T follicular helper cell (primary cell): ENCODE data around the gene CHL1.

Experiments used
- DNase-seq: peaks from one replicate; pipeline ENCODE4 v3.0.0-alpha.2; 2020; ENCODE audit warnings: low read depth

Gene CHL1

DNA sequence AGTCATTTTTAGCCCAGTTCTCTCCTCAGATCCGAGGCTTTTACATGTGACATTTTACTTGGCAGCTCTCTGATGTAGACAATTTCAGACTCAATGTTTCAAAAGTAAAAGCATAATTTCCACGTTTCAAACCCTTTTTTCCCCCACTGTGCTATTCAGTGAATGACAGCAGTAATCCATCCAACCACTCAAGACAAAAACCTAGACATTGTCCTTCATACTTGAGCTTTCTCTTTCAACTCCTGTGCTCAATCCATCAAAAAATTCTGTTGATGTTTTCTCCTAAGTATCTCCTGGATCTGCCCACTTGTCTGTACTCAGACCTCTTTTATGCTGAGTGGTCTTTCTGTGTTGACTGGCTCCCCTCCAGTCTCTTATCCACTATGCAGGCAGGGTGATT, 214.7 kb downstream of the CHL1 start:
- no peak for DNase-seq

DNA sequence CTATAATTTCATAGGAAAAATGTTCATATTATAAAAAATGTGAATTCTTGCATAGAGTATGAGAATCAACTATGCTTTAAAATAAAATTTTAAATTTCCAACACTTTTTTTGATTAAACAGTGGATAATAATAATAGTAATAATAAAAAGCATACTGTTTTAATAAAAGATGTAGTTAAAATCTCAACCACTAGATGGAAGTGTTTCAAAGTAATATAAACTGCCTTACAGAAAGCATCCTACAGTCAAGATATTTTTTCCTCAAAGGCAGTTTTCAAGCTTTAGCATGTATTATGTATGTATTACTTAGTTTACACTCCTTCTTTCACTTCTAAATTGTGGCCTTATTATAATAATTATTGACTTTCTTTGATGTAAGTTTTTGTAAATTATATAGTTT, 217.5 kb downstream of the CHL1 start:
- no peak for DNase-seq

DNA sequence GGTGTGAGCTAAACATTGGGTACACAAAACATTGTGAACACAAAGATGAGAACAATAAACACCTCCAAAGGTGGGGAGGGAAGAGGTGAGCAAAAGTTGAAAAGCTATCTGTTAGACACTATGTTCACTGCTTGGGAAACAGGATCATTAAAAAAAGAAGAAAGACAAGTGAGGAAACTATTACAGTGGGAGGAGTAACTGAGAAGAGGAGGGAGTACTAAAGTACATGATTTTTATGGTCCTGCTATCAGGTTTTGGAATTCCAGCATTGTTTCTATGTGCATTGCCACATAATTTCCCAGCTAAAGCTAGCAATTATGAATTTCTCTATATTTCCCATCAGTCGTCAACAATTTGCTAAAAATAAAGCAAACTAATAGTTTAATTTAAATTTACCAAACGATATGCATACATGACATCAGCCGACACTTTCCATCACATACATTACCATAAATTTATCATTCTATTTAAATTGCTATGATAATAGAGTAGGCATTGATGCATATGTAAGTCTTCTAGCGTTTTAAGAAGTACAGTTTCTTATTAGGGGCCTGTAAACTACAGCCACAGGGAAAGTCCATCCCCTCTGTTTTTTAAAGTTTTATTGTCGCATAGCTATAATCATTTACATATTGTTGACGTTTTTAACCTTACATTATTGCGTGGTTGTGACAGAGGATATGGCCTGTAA, 221.8 kb downstream of the CHL1 start:
- no peak for DNase-seq

DNA sequence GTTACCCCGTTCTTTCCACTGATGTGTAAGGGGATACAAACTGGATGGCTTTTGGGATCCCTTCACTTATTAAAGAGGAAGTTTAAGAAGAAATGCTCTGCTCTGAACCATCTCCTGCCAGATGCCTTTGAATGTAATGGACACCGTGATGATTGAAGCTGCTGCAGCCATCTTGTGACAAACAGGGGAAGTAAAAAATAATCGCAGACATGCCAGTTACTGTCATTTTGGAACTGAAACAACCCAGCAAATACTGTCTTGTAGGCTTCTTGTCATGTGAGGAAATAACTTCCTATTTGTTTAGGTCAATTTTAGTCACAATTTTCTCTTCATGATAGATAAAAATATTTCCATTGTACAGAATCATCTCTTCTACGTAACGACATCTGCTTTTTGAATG, 224.0 kb downstream of the CHL1 start:
- DNase-seq: no peak

DNA sequence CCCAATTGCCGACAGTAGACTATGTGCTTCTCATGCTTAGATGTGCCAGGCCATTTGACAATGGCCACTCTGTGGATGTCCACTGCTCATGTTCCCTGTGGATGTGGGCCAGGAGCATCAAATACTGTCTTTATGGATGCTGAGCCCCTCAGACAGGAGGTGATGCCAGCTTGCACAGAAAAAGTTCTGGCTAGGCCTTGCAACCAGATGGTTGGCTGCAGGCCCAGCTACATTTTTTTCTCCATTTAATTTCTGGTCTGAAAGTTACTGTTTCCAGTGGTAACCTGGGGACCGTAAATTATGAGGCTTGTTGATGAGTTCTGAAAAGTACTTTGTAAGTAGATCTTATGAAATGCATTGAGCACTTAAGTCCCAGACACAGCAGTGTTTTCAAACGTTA, 228.5 kb downstream of the CHL1 start:
- no peak for DNase-seq

DNA sequence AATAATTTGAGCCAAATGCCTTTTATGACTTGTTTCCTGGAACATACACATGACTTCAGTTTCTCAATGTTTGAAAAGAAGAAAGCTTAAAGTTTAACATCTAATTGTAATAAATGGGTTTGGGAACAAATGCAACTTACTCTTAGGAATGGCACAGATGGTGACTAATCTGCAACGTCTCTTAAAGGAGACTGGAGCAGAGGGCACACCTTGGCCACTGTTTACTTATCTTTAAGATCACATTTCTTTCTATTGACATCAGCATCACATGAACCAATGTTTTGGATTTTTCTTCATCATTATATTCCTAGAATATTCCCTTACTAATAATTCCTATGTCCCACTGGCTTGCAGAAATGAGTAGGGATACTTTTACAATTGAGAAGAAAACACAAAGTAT, 229.5 kb downstream of the CHL1 start:
- DNase-seq: no peak

DNA sequence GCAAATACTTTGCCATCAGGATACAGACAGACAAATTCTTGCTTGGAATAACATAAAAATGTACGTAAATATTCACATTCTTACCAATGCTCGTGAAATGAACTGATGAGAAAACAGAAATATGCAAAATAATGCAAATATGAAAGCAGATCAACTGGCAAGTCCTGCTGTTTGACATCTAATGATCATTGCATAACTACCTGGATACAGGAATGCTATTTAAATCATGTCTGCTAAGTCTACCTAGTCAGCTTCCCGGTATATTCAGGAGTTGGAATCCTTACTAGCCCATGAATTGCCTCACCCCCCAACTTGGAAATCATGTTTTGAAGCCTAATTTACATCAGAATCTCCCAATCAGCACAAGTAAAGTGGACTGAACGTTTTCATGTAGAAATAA, 230.6 kb downstream of the CHL1 start:
- no peak for DNase-seq

DNA sequence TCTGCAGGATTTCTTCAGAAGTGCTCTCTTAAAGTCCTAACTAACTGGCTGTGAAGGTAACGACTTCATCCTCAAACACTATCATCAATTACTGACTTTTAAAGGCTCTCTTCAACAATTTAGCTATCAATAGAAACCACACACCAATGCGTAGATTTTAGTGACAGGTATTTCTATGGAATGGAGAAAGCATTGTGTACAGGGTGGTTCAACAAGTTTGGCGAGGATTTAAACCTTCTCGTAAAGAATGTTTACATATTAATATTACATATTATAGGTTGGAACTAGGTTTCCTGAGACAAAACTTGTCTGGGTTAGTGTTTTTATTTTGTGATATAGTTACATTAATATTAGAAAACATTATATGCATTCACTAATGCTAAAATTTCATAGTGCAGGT, 233.6 kb downstream of the CHL1 start:
- DNase-seq: no peak

DNA sequence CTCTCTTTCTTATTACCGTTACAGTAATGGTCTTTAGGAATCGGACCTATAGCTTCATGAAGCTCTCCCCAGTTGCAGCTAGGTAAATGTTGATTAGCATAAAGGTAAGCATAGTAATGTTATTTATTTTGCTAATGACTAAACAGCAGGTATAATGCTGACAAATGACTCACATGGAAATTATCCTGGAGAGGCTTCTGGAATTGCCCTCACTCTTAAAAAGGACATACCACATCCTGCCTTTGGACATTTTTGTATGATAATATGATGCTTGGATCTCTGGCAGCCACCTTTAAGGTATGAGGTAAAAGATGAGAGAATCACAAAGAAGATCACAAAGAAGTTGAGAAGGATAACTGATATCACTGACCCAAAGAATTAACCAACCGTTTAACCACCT, 238.6 kb downstream of the CHL1 start:
- no peak for DNase-seq

DNA sequence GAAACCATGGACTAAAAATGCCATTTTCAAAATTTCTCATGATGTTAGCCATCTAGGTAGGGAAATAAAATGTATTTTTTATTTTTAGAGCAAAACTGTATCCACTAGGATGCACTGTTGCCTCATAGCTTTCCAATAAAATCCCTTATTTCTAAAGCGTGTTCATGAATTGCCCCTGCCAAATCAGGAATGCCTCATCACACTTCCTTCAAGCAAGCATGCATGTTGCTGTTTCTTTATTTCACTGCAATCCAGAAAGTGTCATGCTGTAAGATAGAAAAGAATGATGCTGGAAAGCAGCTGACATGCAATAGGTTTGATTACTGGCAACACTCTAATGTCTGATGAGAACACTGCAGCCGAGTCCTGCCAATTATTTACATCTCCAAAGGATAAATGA, 239.5 kb downstream of the CHL1 start:
- DNase-seq: no peak

DNA sequence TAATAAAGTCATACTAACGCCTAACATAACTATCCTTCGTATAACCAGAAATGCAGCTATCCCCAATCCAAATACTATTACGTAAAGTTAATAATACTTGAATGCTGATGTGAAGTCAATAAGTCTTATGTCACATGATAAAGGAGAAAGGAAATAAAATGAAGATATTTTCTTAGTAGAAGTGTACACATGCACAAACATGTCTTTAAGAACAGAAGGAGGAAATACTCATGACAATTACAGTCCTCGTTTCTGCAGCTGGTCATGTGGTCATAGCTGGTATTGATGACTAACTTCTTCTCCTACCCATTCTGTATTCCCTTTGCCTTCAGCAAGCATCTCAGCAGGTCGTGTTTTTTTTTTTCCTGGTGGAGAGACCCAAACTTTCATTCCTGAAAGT, 244.3 kb downstream of the CHL1 start:
- DNase-seq: no peak

DNA sequence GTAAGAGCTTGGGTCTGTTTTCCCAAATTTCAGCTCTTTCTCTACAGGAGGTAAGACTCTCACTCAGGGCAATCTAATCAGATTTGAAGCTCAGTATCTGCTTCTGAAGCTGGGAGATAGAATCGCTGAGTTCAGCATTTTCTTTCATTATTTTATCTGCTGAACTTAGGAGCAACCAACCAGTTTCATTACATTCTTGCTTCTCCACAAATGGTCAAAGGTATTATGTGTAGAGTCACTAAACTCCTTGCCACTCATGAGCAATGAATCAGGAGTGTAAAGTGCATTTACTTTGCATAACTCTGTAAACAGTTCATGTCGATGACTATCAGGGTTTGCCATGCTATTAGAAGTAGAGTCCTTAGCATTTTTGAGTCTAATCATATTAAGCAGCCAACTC, 249.4 kb downstream of the CHL1 start:
- DNase-seq: no peak

DNA sequence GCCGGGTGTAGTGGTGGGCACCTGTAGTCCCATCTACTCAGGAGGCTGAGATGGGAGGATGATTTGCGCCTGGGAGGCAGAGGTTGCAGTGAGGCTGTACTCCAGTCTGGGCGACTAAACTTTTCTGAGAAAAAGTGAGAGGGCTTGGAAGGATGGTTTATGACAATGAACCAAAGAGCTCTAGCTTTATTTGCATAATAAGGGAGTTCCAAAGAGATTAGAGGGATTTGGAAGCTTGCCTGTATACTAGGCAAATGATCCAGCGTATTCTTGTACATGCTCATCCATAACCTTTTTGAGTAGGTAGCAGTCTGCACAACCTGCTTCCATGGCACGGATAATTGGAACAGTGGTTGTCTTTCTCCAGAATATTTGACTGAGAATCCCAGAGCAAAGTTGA, 251.1 kb downstream of the CHL1 start:
- DNase-seq: no peak

DNA sequence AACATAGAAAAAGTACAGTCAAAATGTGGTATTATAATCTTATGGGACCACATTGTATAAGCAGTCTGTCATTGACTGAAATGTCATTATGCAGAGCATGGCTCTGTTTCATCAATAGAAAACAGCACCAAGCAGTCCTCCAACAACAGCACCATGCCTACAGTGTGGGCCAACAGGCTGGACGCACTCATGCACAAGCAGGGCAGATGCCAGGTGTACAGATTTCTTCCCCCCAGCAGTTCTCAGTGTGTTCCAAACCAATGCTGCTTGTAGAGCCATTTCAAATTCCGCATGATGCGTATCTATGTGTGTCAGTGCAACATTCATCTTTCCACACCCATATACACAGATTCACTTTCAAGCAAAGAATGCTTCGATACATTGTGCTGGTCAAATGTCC, 253.1 kb downstream of the CHL1 start:
- DNase-seq: no peak

DNA sequence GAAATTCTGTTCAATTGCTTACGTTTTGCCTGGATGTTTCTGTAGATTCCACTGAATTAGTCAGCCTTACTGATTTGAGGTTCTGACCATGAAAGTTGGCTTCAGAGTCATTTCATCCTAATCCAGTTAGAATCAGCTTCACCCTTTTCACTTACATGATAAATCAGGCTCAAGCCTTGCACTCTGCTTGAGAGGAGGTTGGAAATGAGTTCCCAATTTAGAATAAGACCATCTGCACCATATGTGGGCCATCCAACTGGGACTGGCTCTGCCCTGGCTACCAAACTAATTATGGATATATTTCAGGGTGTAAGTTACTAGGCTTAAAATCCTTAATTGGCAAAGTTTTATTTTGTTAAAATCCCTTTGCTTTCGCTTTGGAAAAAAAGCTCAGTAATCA, 255.7 kb downstream of the CHL1 start:
- DNase-seq: no peak

DNA sequence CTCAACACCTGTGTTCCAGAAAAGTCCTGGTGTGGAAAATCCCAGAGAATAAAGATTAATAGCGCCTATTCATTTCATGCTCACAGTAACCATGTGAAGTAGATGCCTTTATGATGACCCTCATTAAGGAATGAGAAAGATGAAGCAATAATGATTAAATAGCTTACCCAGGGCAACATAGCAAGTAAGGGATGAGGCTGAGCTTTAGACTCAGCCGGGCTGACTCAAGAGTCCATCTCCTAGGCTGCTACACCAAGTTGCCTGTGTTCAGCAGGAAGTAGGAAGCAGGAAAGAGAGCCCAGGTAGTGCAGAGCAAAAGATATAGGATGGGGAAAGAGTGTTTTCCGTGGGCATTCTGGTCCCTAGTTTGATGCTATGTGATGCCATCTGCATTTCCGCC, 256.5 kb downstream of the CHL1 start:
- no peak for DNase-seq

DNA sequence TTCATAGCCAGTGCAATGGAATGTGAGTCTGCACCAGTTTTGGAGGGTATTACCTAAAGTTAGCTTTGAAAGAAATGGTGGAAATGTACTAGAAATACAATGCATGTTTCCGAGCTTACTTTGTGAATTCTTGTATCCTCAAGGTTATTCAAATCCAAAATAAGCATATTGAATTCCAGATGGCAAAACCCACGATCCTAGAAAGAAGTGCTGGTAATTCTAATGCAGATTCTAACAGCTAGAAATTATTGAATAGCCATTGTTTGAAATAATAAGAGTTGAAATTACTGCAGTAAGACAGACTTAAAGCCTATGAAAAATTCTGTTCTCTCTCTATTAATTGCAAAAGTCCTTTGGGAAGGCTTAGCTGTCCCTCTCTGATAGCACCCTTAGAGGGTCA, 258.4 kb downstream of the CHL1 start:
- DNase-seq: no peak

DNA sequence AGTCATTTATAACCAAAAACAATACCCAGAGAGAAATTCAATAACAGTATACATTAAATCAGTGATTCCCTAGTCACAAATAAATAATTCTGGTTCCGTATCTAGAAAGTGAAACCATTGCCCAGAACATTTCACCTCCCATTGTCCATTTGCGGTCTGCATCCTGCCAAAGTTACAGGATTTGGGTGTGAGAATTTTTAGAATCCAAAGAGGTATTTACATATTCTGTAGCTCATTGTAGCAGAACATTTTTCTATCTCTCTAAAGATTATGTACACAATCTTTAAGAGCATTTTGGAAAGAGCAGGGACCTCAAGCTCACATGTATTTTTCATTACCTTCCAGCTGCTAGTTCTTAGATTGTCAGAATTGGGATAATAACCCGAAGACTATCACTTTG, 261.6 kb downstream of the CHL1 start:
- DNase-seq: no peak

DNA sequence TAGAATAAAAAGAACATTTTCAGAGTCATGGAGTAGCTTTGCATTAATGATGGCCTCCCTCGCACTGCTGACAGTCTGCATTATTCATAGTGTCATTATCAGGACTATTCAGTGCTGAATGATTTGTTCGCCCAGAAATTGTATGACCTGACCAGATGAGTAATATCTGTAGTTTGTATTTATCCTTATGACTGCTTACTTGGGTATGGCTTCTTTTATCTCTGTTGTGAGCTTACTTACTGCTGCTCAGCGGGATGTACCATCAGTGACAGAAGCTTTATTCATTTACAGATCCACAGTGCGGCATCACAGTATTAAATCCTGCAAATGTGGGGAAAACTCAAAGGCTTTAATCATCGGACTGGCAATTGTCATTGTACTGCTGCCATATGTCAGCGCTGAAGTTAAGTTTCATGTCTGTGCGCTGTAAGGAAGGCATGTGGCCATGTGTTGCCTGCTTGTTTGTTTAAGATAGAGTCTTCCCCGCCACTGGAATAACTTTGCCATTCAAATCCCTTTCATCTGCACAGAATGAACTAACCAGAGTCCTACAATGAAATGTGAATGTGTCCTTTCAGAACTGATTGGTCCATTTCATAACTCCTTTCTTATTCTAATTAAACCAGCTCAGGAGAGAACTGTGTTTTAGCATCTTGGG, 262.2 kb downstream of the CHL1 start:
- no peak for DNase-seq
